HepG2 (cell line): ENCODE measurements around the gene EGR4. TPM values are rescaled to one million over a fixed set of nuclear protein-coding genes. Genes with fewer than 3 reads are reported as not detected.

Experiments
- ADNP ChIP-seq: sonication (generic); formaldehyde crosslinking; IDR thresholded peaks from 2 replicates; pipeline ENCODE4 v1.4.0; 2020; ENCODE audit warnings: missing genetic modification reagents
- FOSL1 ChIP-seq: sonication (generic); formaldehyde crosslinking; IDR thresholded peaks from 2 replicates; pipeline ENCODE4 v1.9.0; 2021; ENCODE audit warnings: missing genetic modification reagents, borderline replicate concordance
- GLI4 ChIP-seq: sonication (generic); formaldehyde crosslinking; IDR thresholded peaks from 2 replicates; pipeline ENCODE4 v1.5.1; 2020; ENCODE audit warnings: missing genetic modification reagents, mild to moderate bottlenecking, moderate library complexity, borderline replicate concordance
- ISX ChIP-seq: sonication (generic); formaldehyde crosslinking; conservative IDR thresholded peaks from 2 replicates; pipeline ENCODE4 v1.5.0; 2020; ENCODE audit warnings: missing genetic modification reagents
- JUND ChIP-seq: sonication (generic); formaldehyde crosslinking; IDR thresholded peaks from 2 replicates; pipeline ENCODE4 v1.8.0; 2022; ENCODE audit warnings: mild to moderate bottlenecking, missing genetic modification reagents
- KLF16 ChIP-seq, 2 experiments: sonication (generic) in 1 of 2; formaldehyde crosslinking in 1 of 2; IDR thresholded peaks; 2 replicates each; pipeline versions ENCODE4 v1.6.1 to v1.8.0; 2016 to 2023; ENCODE audit warnings: missing genetic modification reagents in 2 of 2, missing compliant biosample characterization in 1 of 2
- NR2C2 ChIP-seq: sonication (generic); formaldehyde crosslinking; IDR thresholded peaks from 2 replicates; pipeline ENCODE4 v1.4.0; 2020; ENCODE audit warnings: missing genetic modification reagents, mild to moderate bottlenecking, moderate library complexity, borderline replicate concordance
- ONECUT2 ChIP-seq: sonication (generic); formaldehyde crosslinking; IDR thresholded peaks from 2 replicates; pipeline ENCODE4 v1.4.0; 2020; ENCODE audit warnings: missing genetic modification reagents
- PHF8 ChIP-seq: sonication (generic); formaldehyde crosslinking; IDR thresholded peaks from 2 replicates; pipeline ENCODE4 v1.5.0; 2020; ENCODE audit warnings: missing genetic modification reagents
- POLR2AphosphoS2 ChIP-seq: IDR thresholded peaks from 2 replicates; pipeline ENCODE4 v1.6.1; 2011; ENCODE audit warnings: low read depth, low read length, improper control_type of control experiment
- TBX2 ChIP-seq: sonication (generic); formaldehyde crosslinking; IDR thresholded peaks from 2 replicates; pipeline ENCODE4 v1.5.0; 2020; ENCODE audit warnings: missing genetic modification reagents, mild to moderate bottlenecking, borderline replicate concordance
- TP53 ChIP-seq: sonication (generic); formaldehyde crosslinking; conservative IDR thresholded peaks from 2 replicates; pipeline ENCODE4 v1.4.0; 2020; ENCODE audit warnings: missing genetic modification reagents
- ZFP36L2 ChIP-seq: sonication (generic); formaldehyde crosslinking; IDR thresholded peaks from 2 replicates; pipeline ENCODE4 v1.4.0; 2020; ENCODE audit warnings: missing genetic modification reagents
- ZFYVE20 ChIP-seq: sonication (generic); formaldehyde crosslinking; IDR thresholded peaks from 2 replicates; pipeline ENCODE4 v1.8.0; 2023; ENCODE audit warnings: low read depth, mild to moderate bottlenecking, moderate library complexity, missing genetic modification reagents, borderline replicate concordance
- ZNF124 ChIP-seq: sonication (generic); formaldehyde crosslinking; IDR thresholded peaks from 2 replicates; pipeline ENCODE4 v1.4.0; 2020; ENCODE audit warnings: missing genetic modification reagents
- ZNF232 ChIP-seq: sonication (generic); formaldehyde crosslinking; IDR thresholded peaks from 2 replicates; pipeline ENCODE4 v1.4.0; 2020; ENCODE audit warnings: missing genetic modification reagents, borderline replicate concordance
- ZNF549 ChIP-seq: sonication (generic); formaldehyde crosslinking; IDR thresholded peaks from 2 replicates; pipeline ENCODE4 v1.5.0; 2020; ENCODE audit warnings: missing genetic modification reagents
- ZNF7 ChIP-seq: IDR thresholded peaks from 2 replicates; pipeline ENCODE4 v1.6.1; 2016; ENCODE audit warnings: missing biosample characterization, missing genetic modification reagents
- ZNF777 ChIP-seq: sonication (generic); formaldehyde crosslinking; IDR thresholded peaks from 2 replicates; pipeline ENCODE4 v1.4.0; 2020; ENCODE audit warnings: missing genetic modification reagents
- ZSCAN30 ChIP-seq: sonication (generic); formaldehyde crosslinking; IDR thresholded peaks from 2 replicates; pipeline ENCODE4 v1.5.0; 2020; ENCODE audit warnings: mild to moderate bottlenecking, missing genetic modification reagents
- polyA plus RNA-seq, 8 experiments: library from polyadenylated mRNA; depleted of rRNA in 3 of 8; stranded (reverse) in 7 of 8; unstranded in 1 of 8; fragments of >200 nt; fragmentation: Illumina TruSeq in 4 of 8; extraction: Trizol in 4 of 8; gene quantifications; 2 replicates each; pipeline versions ENCODE4 v1.2.1 to v1.2.3, GENCODE V29; 2011 to 2016; ENCODE audit warnings: low read depth in 4 of 8, missing spikeins in 1 of 8, mixed read lengths in 1 of 8; ENCODE audit not compliant: insufficient read depth in 1 of 8
- total RNA-seq, 5 experiments: library from RNA; depleted of rRNA; stranded (reverse); fragments of >200 nt; fragmentation: Illumina TruSeq; extraction: Trizol; gene quantifications; 2 replicates each; pipeline ENCODE4 v1.2.3, GENCODE V29; 2016; ENCODE audit warnings: low read depth in 1 of 5
- TF ChIP-seq, protein P1 (sequence below): IDR thresholded peaks from 2 replicates; pipeline ENCODE4 v1.6.1; 2012; ENCODE audit warnings: inconsistent platforms
- TF ChIP-seq, protein P2 (sequence below): IDR thresholded peaks from 2 replicates; pipeline ENCODE4 v1.6.1; 2016; ENCODE audit warnings: low read depth, borderline replicate concordance
- TF ChIP-seq, protein P3 (sequence below): sonication (generic); formaldehyde crosslinking; IDR thresholded peaks from 2 replicates; pipeline ENCODE4 v1.4.0; 2020; ENCODE audit warnings: mild to moderate bottlenecking, missing genetic modification reagents
- TF ChIP-seq, protein P4 (sequence below): sonication (generic); formaldehyde crosslinking; IDR thresholded peaks from 2 replicates; pipeline ENCODE4 v1.8.1; 2023; ENCODE audit warnings: mild to moderate bottlenecking, missing genetic modification reagents
- TF ChIP-seq, protein P5 (sequence below): sonication (generic); formaldehyde crosslinking; IDR thresholded peaks from 2 replicates; pipeline ENCODE4 v1.5.0; 2020; ENCODE audit warnings: mild to moderate bottlenecking, missing genetic modification reagents
- TF ChIP-seq, protein P6 (sequence below): IDR thresholded peaks from 2 replicates; pipeline ENCODE4 v1.6.1; 2016; ENCODE audit warnings: low read depth

The EGR4 gene
- total and polyA plus RNA-seq, 2 of the 13 experiments (the other 11 are each of a cell fraction or from before 2014, with no cell fraction given), result not detected

DNA sequence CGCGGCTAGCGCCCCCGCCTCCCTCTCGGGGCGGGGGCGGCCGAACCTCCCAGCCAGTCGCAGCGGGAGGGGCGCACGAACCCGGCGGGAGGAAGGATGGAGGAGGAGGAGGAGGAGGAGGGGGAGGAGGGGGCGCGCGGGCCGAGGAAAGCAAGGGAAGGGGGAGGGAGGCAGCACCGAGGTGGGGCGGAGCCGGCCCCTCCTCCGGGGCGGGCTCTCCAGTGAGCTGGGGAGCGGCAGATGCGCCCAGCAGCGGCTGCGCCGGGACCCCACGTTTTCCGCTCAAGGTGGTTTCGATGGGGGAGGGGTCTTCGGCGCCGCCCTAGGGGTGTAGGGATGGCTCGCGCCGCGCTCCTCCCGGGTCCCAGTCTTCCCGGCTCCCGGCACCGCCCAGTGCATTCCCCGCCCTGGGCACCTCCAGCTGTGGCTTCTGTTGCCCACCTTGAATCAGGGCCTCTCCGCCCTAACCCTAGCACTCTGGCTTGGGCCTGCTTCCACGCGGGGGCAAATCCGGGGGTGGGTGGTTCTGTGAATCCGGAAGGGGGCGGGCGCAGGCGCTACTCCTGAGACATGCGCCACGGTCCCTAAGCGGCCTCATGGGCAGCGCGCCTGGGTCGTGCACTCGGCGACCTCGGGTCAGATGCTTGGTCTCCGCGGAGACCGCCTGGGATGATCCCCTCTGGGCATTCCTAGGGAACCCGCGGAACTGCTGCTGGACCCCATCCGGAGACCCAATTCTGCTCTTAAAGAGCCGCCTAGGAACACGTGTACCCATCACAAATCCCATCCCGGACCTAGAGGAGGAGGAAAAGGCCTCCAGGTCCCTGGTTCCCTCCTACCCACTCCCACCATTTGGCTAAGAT is 8.8 kb downstream of the EGR4 start, which contains the start of gene FBXO41 (continued):
- TF ChIP-seq, protein P1, sequence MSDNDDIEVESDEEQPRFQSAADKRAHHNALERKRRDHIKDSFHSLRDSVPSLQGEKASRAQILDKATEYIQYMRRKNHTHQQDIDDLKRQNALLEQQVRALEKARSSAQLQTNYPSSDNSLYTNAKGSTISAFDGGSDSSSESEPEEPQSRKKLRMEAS, result peak; percentile 71
- TF ChIP-seq, protein P2, sequence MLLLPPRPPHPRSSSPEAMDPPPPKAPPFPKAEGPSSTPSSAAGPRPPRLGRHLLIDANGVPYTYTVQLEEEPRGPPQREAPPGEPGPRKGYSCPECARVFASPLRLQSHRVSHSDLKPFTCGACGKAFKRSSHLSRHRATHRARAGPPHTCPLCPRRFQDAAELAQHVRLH (CRISPR knock-in tag), result 0 out of 2 replicates have a peak, but pooled peaks have one; percentile 17
- TF ChIP-seq ZFYVE20 (CRISPR knock-in tag), result no peak
- no peak for TF ChIP-seq FOSL1
- TF ChIP-seq, protein P3, sequence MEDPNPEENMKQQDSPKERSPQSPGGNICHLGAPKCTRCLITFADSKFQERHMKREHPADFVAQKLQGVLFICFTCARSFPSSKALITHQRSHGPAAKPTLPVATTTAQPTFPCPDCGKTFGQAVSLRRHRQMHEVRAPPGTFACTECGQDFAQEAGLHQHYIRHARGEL (CRISPR knock-in tag), result peak; percentile 87
- TF ChIP-seq ZNF232 (CRISPR knock-in tag), result no peak
- TF ChIP-seq, protein P4, sequence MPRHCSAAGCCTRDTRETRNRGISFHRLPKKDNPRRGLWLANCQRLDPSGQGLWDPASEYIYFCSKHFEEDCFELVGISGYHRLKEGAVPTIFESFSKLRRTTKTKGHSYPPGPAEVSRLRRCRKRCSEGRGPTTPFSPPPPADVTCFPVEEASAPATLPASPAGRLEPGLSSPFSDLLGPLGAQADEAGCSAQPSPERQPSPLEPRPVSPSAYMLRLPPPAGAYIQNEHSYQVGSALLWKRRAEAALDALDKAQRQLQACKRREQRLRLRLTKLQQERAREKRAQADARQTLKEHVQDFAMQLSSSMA (CRISPR knock-in tag), result 0 out of 2 replicates have a peak, but pooled peaks have one; percentile 28
- peak; percentile 54 for TF ChIP-seq NR2C2
- TF ChIP-seq, protein P5, sequence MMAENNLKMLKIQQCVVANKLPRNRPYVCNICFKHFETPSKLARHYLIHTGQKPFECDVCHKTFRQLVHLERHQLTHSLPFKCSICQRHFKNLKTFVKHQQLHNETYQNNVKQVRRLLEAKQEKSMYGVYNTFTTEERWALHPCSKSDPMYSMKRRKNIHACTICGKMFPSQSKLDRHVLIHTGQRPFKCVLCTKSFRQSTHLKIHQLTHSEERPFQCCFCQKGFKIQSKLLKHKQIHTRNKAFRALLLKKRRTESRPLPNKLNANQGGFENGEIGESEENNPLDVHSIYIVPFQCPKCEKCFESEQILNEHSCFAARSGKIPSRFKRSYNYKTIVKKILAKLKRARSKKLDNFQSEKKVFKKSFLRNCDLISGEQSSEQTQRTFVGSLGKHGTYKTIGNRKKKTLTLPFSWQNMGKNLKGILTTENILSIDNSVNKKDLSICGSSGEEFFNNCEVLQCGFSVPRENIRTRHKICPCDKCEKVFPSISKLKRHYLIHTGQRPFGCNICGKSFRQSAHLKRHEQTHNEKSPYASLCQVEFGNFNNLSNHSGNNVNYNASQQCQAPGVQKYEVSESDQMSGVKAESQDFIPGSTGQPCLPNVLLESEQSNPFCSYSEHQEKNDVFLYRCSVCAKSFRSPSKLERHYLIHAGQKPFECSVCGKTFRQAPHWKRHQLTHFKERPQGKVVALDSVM (CRISPR knock-in tag), result peak; percentile 36; the same call in 1 of the 2 replicates
- TF ChIP-seq ISX (CRISPR knock-in tag), result no peak
- TF ChIP-seq POLR2AphosphoS2, result no peak
- peak; percentile 17; the same call in 1 of the 2 replicates for TF ChIP-seq TBX2 (CRISPR knock-in tag)
- peak; percentile 66 for TF ChIP-seq PHF8
- no peak for TF ChIP-seq ONECUT2 (CRISPR knock-in tag)
- no peak for TF ChIP-seq JUND (CRISPR knock-in tag)
- no peak for TF ChIP-seq ZNF777 (CRISPR knock-in tag)
- 0 out of 2 replicates have a peak, but pooled peaks have one; percentile 16 for TF ChIP-seq GLI4
- 0 out of 2 replicates have a peak, but pooled peaks have one; percentile 23 for TF ChIP-seq ZSCAN30 (CRISPR knock-in tag)
- no peak for TF ChIP-seq ZNF549
- no peak for TF ChIP-seq ZNF124 (CRISPR knock-in tag)
- TF ChIP-seq, protein P6, sequence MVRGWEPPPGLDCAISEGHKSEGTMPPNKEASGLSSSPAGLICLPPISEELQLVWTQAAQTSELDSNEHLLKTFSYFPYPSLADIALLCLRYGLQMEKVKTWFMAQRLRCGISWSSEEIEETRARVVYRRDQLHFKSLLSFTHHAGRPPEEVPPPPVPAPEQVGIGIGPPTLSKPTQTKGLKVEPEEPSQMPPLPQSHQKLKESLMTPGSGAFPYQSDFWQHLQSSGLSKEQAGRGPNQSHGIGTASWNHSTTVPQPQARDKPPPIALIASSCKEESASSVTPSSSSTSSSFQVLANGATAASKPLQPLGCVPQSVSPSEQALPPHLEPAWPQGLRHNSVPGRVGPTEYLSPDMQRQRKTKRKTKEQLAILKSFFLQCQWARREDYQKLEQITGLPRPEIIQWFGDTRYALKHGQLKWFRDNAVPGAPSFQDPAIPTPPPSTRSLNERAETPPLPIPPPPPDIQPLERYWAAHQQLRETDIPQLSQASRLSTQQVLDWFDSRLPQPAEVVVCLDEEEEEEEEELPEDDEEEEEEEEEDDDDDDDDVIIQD (CRISPR knock-in tag), result no peak
- no peak for TF ChIP-seq ZNF7 (CRISPR knock-in tag)
- no peak for TF ChIP-seq KLF16 (CRISPR knock-in tag; IDR thresholded peaks at IDR 0.05)
- no peak for TF ChIP-seq ZFP36L2 (CRISPR knock-in tag)
- TF ChIP-seq ADNP (CRISPR knock-in tag), result no peak
- no peak for TF ChIP-seq TP53 (CRISPR knock-in tag)
